Measurements from ENCODE around the gene OXCT1. TPM values are rescaled to one million over a fixed set of nuclear protein-coding genes. Genes with fewer than 3 reads are reported as not detected.
"Not testable (repeated sequence)": the region's sequence is repeated elsewhere in the genome, so short reads cannot be mapped to it uniquely, and the experiment has no call there.

OXCT1 gene
- total RNA-seq, 1 donor from 2014 or later: 32.5 TPM

DNA sequence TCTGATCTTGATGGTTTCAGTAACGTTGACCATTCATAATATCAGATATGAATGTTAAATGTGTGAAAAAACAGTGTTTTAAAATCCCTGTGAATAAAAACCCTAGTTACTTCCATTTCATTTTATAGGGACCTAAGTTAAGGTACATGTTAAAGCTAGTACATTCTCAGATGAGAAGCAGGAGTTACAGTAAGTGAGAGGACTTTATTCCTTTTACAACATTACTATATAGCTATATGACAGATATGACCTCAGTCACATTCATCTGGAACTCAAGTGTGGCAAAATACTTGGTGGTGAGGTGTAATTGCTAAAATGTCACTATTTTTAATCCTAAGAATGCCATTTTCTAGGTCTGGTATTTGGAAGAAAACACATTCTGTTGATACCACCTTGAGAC, 96.4 kb downstream of the OXCT1 start:
- DNase-seq: no peak

DNA sequence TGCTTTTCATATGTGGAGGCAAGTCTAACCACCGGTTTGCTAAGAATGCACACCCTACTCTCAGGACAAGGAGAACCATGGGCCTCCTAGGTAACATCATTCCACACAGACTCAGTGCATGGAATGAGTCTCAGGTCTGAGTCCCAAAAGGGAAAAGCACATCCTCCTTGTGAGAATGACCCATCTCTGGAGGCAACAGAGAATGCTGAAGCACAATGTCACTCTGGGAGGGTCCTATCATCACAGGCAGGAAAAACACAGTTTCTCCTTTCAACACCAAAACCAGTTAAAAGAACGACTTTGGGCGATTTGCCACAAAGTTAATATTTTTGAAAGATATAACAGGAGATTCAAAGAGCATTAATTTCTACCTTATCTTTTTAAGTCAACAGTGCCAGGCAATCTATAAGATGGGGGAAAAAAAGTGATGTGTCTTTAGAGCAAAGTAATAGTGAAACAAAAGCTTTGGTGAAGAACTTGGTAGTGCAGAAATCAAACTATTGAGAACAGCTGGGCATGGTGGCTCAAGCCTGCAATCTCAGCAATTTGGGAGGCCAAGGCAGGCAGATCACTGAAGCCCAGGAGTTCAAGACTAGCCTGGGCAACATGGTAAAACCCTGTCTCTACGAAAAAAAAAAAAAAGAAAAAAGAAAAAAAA, 97.3 kb downstream of the OXCT1 start:
- no peak for DNase-seq

DNA sequence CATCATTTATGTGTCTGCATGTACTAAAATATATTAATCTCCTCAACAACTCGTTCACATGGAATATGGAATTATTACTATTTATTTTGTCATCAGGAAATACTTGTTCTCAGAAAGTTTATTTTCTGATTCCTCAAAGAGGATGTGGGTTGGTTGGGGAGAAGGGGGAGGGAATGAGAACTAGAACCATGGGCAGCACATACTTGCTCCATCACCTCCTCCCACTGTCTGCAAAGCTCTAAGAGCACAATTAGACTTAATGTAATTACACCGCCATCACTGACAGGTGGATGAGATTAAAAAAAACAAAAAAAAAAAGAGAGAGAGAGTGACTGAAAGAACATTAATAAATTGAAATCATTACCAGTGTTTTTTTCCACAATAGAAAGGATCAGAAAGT, 98.2 kb downstream of the OXCT1 start:
- DNase-seq: no peak

DNA sequence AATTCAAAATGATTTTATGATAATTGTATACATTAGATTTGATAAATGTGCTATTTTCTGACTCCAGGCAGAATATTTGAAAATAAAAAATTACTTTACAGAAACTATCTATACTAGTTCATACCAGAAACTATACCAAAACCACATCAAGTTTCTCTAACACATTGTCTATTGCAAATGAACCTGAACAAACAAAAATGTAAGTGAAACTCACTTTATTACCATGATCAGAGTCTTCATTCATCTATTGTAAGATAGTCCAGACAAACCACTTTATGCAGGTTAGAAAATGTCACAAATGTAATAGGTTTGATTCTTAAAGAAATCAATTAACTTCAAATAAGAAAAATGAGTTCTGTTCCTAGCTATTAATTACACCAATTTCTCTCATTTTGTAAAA, 99.4 kb downstream of the OXCT1 start:
- no peak for DNase-seq

DNA sequence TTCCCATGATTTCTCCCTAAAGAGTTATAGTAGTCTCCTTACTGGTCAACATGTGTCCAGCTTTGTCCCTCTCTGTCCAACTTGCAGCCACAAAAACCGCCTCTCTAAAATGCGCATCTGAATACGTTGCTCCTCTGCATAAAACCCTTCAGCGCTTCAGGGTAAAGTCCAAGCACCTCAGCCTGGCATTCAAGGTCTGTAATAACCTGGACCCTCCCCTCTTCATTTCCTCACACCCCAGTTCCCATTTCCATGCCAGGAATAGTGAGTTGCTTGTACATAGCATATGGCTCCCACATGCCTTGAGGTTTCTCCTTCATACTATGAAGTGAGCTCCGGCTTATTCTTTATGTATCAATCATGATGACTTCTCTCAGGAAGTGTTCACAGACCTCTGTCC, 101.5 kb downstream of the OXCT1 start:
- no peak for DNase-seq

DNA sequence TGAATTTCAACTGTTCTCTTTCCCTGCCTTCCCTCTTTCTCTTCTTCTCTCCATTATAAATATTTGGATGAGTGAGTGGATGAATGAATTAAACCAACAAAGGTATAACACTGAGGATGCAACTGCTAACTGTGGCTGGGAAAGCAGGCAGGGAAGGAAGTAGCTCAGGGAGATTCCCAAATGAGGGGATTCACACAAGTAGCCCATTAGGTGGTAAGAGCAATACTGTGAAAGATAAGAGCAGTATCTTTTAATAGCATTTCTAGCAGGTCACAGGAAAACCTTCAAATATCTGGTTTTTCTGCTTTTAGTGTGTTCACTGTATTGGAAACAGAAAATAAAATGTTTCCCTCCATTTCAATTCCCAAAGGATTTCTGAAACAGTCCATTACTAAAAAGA, 105.6 kb downstream of the OXCT1 start:
- no peak for DNase-seq

DNA sequence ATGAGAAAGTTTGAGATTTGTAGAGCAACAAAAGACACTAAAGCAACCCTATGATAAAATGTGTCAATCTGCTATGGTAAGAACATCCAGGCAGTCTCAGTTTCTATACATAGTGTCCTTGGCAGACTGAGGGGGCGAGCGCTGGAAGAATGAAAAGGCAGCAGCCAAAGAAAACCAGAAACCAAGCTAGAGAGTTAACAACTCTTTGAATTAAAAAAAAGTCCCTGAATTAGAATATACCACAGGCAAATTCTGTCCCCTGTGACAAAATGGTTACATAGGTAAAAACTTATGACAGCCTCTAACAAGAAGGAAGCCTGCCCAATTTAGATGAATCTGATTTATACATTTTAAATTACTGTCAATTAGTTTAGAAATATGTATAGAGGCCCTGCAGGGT, 106.7 kb downstream of the OXCT1 start:
- no peak for DNase-seq

DNA sequence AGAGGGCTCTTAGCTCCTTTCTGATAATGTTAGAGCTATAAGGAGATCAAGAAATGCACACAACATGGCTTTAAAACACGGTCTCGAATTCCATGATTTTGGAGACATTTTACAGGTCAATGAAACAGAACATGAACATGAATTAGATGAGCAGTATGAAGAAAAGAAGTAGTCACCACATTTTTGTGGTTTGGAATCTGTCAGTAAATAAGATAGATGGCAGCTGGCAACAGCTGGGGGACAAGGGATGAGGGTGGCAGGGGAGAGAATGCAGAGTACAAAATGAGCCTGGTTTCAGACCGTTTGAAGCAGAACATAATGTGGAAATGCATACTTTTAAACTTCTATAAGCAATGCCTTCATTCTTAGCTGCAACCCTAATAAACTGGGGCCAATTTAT, 107.1 kb downstream of the OXCT1 start:
- no peak for DNase-seq

DNA sequence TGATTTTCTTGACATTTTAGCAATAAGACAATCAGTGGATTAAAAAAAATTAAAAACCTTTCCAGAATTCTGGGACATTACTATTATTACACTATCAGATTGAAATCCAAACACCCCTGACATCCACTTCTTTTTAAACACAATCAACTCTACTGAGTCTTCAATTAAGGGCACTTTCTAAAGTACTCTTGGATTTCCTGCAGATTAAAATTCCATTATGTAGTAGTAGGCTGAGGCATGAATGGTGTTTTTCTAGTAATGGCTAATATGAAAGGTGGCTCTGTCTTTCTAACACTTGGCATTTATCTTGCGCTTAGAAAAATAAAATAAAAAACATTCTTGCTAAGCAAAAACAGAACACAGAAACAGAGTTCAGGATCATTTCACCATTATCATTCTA, 107.8 kb downstream of the OXCT1 start:
- DNase-seq: no peak

DNA sequence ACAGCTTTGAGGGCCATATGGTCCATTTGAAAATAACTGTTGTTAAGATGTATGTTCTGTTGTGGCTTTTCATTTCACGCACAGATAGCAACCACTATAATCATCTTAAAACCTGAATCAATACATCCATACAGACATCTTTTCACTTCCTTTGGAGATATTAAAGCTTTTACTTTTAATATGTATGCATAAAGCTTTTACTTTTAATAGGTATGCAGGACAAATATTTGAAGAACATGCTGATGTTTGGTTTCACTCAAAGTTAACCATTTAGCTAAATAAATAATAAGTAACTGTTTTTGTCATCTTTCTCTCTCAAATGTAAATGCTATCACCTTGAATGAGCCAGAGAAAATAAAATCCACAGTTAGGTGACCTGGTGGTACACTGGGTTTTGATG, 108.6 kb downstream of the OXCT1 start:
- DNase-seq: no peak

DNA sequence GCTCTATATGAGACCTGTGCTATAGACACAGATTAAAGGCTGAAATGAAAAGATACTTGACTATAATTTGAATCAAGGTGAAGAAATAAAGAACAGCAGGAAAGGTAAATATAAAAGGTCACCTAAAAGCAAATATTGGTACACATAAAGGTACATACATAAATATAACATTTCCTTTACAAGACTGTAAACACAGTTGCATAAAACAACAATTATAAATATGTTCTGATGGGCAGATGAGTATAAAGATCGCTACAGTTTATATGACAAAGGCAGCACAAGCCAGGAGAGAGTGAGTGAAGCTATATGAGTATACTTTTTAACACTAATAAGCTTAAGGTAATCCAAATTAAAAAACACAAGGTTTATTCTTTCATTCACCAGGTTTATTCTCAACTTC, 114.5 kb downstream of the OXCT1 start:
- no peak for DNase-seq

DNA sequence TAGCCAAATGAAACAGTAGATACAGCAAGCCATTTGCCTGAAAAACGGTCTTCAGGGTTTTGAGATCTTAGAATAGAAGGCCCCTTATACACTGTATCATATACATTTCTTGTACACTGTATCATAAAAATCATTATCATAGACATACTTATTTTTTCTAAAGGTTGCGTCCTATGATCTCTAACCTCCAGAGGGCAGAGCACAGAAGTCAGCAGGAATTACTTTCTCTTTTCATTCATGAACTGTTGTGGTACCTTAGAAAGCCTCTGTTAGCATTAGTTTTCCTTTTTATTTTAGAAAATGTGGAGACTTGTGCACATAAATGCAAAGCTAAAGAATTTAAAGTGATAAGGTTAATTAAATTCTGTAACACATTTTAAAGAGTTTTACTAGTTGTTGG, 115.4 kb downstream of the OXCT1 start:
- DNase-seq: no peak

DNA sequence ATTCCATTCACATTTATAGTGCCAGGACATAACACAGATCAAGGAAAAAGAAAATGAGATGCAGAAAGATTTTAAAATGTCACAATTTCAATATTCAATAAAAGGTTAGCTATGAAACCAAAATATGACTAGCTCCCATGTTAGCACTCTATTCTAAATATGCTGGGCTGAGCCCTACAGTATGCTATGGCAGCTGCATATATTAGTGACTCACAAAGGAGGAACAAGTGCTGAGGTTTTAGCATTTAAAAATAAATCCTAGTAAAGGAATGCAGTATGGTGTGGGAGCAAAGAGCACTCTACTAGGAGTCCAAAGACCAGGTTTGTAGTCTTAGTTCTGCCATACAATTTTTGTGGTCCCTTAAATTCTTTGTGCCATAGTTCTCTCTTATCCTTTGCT, 118.4 kb downstream of the OXCT1 start:
- no peak for DNase-seq

DNA sequence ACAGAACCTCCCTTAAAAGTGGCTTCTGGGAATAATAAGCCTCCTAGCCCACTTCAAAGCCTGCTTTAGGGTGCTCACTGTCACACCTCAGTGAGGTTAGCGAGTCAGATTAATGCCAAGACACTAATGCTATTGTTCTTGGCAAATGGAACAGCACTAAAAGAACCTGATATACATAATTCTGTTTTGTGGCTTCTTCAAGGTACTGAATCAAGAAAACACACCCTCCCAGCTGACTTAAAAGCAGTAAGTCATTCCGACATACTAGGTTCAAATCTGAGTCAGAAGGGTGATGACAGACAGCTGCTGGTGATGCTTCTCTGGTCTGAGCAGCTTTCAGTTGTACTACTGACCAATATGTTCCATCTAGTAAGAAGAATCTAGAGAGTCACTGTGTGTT, 121.6 kb downstream of the OXCT1 start:
- no peak for DNase-seq

DNA sequence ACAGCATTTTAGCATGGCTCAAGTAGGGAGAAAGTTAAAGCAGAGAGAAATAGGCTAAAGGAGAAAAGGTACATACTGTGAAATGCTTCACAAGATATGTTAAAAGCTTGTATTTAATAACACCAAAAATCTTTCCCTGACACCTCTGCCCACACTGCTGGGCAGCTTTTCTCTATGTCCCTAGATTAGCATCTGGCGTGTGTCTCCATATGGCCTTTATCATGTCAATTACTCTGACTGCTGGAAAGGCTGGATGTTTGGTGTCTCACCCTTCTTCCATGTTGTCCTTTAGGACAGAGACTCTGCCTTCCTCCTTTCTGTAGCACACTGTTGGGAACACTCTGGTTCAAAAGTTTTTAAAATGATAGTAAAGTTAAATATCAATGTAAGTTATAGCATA, 122.5 kb downstream of the OXCT1 start:
- DNase-seq: no peak

DNA sequence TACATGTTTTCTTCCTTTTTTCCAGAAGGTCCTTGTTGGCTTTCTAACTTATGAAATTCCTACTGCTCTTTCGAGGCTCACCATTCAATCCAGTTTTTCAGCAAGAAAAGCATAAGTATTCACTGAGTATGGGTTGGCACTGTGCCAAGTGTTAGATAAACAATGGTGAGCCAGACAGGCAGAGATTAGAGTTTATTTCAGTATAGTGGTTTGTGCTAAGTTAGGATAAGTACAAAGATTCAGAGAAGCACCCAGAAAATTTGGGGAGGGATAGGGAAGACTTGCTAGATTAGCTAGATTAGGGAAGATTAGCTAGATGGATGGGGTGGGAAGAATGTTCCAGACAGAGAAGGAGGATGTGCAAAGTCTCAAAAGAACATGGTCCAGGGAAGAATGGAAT, 122.9 kb downstream of the OXCT1 start:
- no peak for DNase-seq

DNA sequence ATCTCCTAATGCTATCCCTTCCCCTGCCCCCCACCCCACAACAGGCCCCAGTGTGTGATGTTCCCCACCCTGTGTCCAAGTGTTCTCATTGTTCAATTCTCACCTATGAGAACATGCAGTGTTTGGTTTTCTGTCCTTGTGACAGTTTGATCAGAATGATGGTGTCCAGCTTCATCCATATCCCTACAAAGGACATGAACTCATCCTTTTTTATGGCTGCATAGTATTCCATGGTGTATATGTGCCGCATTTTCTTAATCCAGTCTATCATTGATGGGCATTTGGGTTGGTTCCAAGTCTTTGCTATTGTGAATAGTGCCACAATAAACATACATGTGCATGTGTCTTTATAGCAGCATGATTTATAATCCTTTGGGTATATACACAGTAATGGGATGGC, 127.6 kb downstream of the OXCT1 start:
- not testable (repeated sequence) for DNase-seq

DNA sequence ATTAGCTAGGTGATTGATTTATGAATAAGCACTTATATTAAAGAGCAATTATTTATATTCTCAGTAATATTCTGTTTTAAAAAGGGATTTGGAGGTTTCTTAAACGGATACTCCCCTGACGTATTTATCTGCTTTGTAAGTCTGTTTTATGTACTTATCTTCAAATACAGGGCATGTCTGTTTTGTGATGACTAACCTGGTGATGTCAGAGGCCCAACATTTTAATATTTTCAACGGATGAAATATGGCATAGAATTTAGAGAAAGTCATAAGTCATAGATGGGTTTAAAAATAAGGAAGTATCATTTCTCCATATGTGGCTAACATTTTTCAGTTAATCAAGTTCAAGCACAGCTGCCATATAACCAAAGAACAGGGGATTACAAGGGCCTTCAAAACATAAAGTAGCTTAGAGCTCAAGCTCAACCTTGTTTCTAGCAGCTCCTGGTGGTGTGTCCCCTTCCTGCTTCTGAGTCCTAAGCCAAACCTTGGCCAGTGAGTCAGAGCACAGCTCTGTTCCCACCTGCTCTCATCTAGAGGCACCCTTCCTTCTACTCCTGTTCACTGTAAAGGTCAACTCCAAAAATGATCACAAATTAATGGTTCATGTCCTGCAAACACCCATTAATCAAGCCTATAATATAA, 131.4 kb downstream of the OXCT1 start:
- DNase-seq: no peak

DNA sequence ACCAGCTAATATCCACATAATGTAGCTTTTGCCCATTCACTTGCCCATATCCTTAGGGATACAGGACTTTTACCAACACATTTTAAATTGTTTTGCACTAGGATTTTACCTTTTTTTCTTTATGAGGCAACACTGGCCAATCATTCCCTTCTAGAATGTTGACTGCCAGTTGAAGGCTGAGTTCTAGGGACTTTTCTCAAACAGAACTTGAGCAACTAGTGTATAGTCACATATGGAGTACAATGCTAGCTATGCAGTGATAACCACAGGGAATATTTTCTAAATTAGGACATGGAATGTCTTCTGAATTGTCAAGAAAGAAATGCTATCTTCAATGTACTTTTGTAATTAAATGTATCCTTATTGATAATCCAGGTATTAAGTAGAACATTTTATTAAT, 133.6 kb downstream of the OXCT1 start:
- DNase-seq: no peak

DNA sequence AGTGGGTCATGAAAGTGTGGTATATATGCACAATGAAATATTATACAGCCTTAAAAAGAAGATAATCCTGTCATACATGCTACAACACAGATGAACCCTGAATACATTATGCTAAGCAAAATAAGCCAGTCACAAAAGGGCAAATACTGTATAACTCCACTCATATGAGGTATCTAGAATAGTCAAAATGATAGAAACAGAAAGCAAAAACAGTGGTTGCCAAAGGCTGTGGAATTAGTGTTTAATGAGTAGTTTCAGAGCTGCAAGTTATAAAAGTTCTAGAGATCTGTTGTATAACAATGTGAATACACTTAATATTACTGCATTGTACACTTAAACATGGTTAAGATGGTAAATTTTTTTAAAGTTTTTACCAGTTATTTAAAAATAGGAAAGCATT, 135.0 kb downstream of the OXCT1 start:
- no peak for DNase-seq

DNA sequence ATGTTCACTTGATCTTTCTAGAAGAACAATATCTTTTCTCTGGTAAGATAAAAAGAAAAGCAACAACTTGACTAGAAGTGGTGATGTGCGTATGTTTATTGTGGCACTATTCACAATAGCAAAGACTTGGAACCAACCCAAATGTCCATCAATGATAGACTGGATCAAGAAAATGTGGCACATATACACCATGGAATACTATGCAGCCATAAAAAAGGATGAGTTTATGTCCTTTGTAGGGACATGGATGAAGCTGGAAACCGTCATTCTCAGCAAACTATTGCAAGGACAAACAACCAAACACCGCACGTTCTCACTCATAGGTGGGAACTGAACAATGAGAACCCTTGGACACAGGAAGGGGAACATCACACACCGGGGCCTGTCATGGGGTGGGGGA, 140.8 kb downstream of the OXCT1 start:
- DNase-seq: not testable (repeated sequence)

DNA sequence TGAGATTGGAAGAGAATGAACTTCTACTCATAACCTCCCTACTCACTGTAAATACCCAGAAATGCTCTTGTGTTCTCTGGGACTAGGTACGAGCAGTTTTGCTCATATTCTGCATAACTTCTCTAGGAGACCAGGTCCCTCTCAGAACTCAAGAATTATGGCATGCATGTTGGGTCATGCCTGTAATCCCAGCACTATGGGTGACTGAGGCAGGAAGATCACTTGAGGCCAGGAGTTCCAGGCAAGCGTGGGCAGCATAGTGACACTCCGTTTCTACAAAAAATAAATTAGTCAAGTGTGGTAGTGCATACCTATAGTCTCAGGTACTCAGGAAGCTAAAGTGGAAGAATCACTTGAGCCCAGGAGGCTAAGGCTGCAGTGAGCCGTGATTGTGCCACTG, 141.9 kb downstream of the OXCT1 start:
- DNase-seq: no peak

DNA sequence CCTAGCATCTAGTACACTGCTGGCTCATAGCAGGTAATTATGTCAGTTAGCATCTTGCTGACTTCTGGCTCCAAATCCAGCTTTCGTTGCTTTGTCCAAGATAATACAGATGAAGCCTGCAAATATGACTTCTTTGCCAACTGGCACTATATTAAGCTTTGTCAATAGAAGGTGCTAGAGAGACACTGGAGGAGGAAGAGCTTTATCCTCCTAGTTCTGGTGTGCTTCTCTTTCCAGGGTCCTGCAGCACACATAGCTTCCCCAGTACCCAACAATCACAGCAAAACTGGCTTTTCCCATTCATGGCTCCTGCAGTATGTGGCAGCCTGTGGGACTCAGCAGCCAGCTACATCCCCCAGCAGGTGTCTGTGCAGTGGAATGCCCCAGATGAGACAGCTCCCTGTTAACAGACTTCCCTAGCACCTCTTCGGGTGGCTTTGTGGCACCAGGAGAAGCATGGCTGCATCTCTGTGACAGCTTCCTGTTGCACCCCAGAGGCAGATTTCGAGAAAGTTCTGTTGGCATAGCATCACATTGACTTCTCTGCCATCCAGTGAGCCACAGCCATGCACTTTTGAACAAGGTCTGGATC, 147.8 kb downstream of the OXCT1 start:
- no peak for DNase-seq

DNA sequence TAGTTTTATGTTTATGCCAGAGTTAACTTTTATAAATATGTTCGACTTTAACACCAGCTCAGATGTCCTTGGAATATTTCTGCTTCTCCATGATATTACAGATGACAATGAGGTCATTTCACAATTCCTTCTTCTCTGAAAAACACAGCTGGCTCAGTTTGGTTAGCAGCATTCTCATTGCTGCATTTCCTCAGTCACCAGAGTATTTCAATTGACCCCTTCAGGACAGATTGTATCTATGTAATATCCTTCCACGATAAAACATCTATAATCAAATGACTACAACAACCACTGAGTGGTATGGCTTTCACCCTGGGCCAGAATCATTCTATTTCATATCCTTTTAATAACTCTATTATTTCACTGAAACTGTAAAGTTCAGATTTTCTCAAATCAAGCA, 148.7 kb downstream of the OXCT1 start:
- DNase-seq: no peak

All from skin of body (tissue), 2 donors.